HG03342 (cell line): Measurements from ENCODE around the gene CSNK1E.

ENCODE experiments used
- ATAC-seq: cut with Tn5 transposase; IDR thresholded peaks from one replicate; pipeline ENCODE4 v1.9.1; 2021; ENCODE audit warnings: mild to moderate bottlenecking, moderate library complexity; ENCODE audit not compliant: unreplicated experiment

The CSNK1E gene

GRCh38 chr22:38335077-38335476 is 17.8 kb upstream of the CSNK1E start:
- no peak for ATAC-seq

GRCh38 chr22:38327805-38328204 is 10.6 kb upstream of the CSNK1E start:
- no peak for ATAC-seq

- ATAC-seq, result no peak
Observed at GRCh38 chr22:38327396-38327795, 10.2 kb upstream of the CSNK1E start.

GRCh38 chr22:38325587-38325986 is 8.4 kb upstream of the CSNK1E start:
- no peak for ATAC-seq

GRCh38 chr22:38320605-38321402 is 3.6 kb upstream of the CSNK1E start:
- no peak for ATAC-seq

GRCh38 chr22:38318792-38319773 is 1.9 kb upstream of the CSNK1E start:
- ATAC-seq, result no peak

- no peak for ATAC-seq
Observed at GRCh38 chr22:38317995-38318715, 922 bp upstream of the CSNK1E start.

- peak; percentile 24 for ATAC-seq
Observed at GRCh38 chr22:38316364-38317121, 690 bp downstream of the CSNK1E start.

GRCh38 chr22:38315823-38316363 is 1.3 kb downstream of the CSNK1E start:
- no peak for ATAC-seq

GRCh38 chr22:38314933-38315822 is 2.1 kb downstream of the CSNK1E start:
- no peak for ATAC-seq

GRCh38 chr22:38314051-38314932 is 2.9 kb downstream of the CSNK1E start:
- ATAC-seq, result no peak

- no peak for ATAC-seq
Observed at GRCh38 chr22:38313384-38313955, 3.8 kb downstream of the CSNK1E start.

- ATAC-seq, result no peak
Observed at GRCh38 chr22:38312261-38312800, 4.9 kb downstream of the CSNK1E start.

GRCh38 chr22:38311323-38311620 is 6.0 kb downstream of the CSNK1E start:
- no peak for ATAC-seq

GRCh38 chr22:38310518-38311322 is 6.5 kb downstream of the CSNK1E start:
- no peak for ATAC-seq

GRCh38 chr22:38309614-38310517 is 7.4 kb downstream of the CSNK1E start:
- no peak for ATAC-seq
